HL-60/S4 (cell line): ENCODE measurements around the gene CALML4.
"Not testable (repeated sequence)": the region's sequence is repeated elsewhere in the genome, so short reads cannot be mapped to it uniquely, and the experiment has no call there.

ENCODE experiments used
- in situ Hi-C: fragments of 300-500 bp; cut with MboI; formaldehyde crosslinking; loops from 2 replicates; pipeline ENCODE4 v1.14.3; 2022; ENCODE audit warnings: low sequenced_read_pairs

Gene CALML4

GRCh38 chr15:68204776-68205557, at the start of gene CALML4:
TSS of gene CALML4 (minus strand) at chr15:68205332. CDS start at chr15:68205247, 85 bp downstream.
- in situ Hi-C loops: no loop called here

- in situ Hi-C loops: no loop called here
These were observed 47.9 kb upstream of the CALML4 start for GRCh38 chr15:68252925-68253534.

GRCh38 chr15:68249058-68249713, 44.1 kb upstream of the CALML4 start:
- in situ Hi-C loops: no loop called here

- in situ Hi-C loops: no loop called here
These were observed 39.1 kb upstream of the CALML4 start for GRCh38 chr15:68244235-68244634.

- in situ Hi-C loops: no loop called here
These were observed 36.2 kb upstream of the CALML4 start for GRCh38 chr15:68241088-68241935.

GRCh38 chr15:68239025-68239424, 33.9 kb upstream of the CALML4 start:
- in situ Hi-C loops: no loop called here

GRCh38 chr15:68235022-68235421, 29.9 kb upstream of the CALML4 start:
- in situ Hi-C loops: no loop called here

GRCh38 chr15:68234520-68234919, 29.4 kb upstream of the CALML4 start:
- in situ Hi-C loops: not testable (repeated sequence)

- in situ Hi-C loops: no loop called here
These were observed 28.9 kb upstream of the CALML4 start for GRCh38 chr15:68234060-68234459.

GRCh38 chr15:68232937-68233336, 27.8 kb upstream of the CALML4 start:
- in situ Hi-C loops: no loop called here

- in situ Hi-C loops: no loop called here
These were observed 27.3 kb upstream of the CALML4 start for GRCh38 chr15:68232449-68232848.

GRCh38 chr15:68231102-68231818, 26.1 kb upstream of the CALML4 start:
- in situ Hi-C loops: no loop called here

GRCh38 chr15:68230157-68231100, 25.3 kb upstream of the CALML4 start:
- in situ Hi-C loops: no loop called here

GRCh38 chr15:68229386-68230156, 24.4 kb upstream of the CALML4 start, which contains the start of gene CLN6:
TSS of gene CLN6 (minus strand) at chr15:68229728. CDS start at chr15:68229584, 144 bp downstream.
- in situ Hi-C loops: no loop called here

GRCh38 chr15:68228971-68229385, 23.8 kb upstream of the CALML4 start:
- in situ Hi-C loops: no loop called here

- in situ Hi-C loops: no loop called here
These were observed 23.2 kb upstream of the CALML4 start for GRCh38 chr15:68228143-68228970.

- in situ Hi-C loops: no loop called here
These were observed 22.6 kb upstream of the CALML4 start for GRCh38 chr15:68227643-68228142.
